ENCODE data around the gene SAC3D1. TPM values are rescaled to one million over a fixed set of nuclear protein-coding genes. Genes with fewer than 3 reads are reported as not detected.
A peak's percentile ranks its signal among the peaks of the same experiment; 100 is the strongest.

Gene SAC3D1
- total and polyA plus RNA-seq, 9 of the 15 experiments (the other 6 are each of a cell fraction or from before 2014, with no cell fraction given): 0.20 to 35.2 (median 5.8) TPM

GRCh38 chr11:65083834-65084597 is 43.0 kb downstream of the SAC3D1 start, which contains the start of the genes CDCA5 and ZFPL1 (continued):
- TF ChIP-seq CEBPZ (IDR thresholded peaks at IDR 0.05; ENCODE audit: borderline replicate concordance, low read depth, low read length) (no peak), CBFA2T3 (IDR thresholded peaks at IDR 0.05) (no peak), TCF3 (CRISPR knock-in tag; IDR thresholded peaks at IDR 0.05) (peak; percentile 32; the same call in 1 of the 2 replicates), ARID4B (CRISPR knock-in tag; IDR thresholded peaks at IDR 0.05) (peak; percentile 97), RBM39 (optimal IDR thresholded peaks at IDR 0.05; ENCODE audit: low read depth, low read length) (no peak), FOXM1 (IDR thresholded peaks at IDR 0.05; ENCODE audit: low read depth) (no peak), FOXM1 (CRISPR knock-in tag; IDR thresholded peaks at IDR 0.05; ENCODE audit: low read depth) (peak; percentile 71; the same call in 1 of the 2 replicates), RNF2 (IDR thresholded peaks at IDR 0.05) (peak; percentile 17; the same call in 1 of the 2 replicates), ASH1L (IDR thresholded peaks at IDR 0.05; ENCODE audit: borderline replicate concordance, low read depth, partially characterized antibody) (no peak), STAT5A (IDR thresholded peaks at IDR 0.05; ENCODE audit: borderline replicate concordance, low read length) (no peak), ZNF232 (CRISPR knock-in tag; IDR thresholded peaks at IDR 0.05) (no peak), SRSF7 (optimal IDR thresholded peaks at IDR 0.05; ENCODE audit: low read depth, low read length) (no peak), ZNF165 (CRISPR knock-in tag; IDR thresholded peaks at IDR 0.05; ENCODE audit: borderline replicate concordance) (no peak), ZBED1 (IDR thresholded peaks at IDR 0.05) (no peak)
- TF ChIP-seq, protein P1, sequence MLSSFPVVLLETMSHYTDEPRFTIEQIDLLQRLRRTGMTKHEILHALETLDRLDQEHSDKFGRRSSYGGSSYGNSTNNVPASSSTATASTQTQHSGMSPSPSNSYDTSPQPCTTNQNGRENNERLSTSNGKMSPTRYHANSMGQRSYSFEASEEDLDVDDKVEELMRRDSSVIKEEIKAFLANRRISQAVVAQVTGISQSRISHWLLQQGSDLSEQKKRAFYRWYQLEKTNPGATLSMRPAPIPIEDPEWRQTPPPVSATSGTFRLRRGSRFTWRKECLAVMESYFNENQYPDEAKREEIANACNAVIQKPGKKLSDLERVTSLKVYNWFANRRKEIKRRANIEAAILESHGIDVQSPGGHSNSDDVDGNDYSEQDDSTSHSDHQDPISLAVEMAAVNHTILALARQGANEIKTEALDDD (IDR thresholded peaks at IDR 0.05): no peak
- TF ChIP-seq, protein P2, sequence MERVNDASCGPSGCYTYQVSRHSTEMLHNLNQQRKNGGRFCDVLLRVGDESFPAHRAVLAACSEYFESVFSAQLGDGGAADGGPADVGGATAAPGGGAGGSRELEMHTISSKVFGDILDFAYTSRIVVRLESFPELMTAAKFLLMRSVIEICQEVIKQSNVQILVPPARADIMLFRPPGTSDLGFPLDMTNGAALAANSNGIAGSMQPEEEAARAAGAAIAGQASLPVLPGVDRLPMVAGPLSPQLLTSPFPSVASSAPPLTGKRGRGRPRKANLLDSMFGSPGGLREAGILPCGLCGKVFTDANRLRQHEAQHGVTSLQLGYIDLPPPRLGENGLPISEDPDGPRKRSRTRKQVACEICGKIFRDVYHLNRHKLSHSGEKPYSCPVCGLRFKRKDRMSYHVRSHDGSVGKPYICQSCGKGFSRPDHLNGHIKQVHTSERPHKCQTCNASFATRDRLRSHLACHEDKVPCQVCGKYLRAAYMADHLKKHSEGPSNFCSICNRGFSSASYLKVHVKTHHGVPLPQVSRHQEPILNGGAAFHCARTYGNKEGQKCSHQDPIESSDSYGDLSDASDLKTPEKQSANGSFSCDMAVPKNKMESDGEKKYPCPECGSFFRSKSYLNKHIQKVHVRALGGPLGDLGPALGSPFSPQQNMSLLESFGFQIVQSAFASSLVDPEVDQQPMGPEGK (CRISPR knock-in tag; IDR thresholded peaks at IDR 0.05; ENCODE audit: borderline replicate concordance): no peak
- TF ChIP-seq, protein P3, sequence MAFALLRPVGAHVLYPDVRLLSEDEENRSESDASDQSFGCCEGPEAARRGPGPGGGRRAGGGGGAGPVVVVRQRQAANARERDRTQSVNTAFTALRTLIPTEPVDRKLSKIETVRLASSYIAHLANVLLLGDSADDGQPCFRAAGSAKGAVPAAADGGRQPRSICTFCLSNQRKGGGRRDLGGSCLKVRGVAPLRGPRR (CRISPR knock-in tag; IDR thresholded peaks at IDR 0.05): no peak
